H1 (cell line): ENCODE data around the gene FRMD6. TPM values are rescaled to one million over a fixed set of nuclear protein-coding genes. Genes with fewer than 3 reads are reported as not detected.

Experiments
- CTCF ChIA-PET: fragments of 300-600 bp; sonication (Branson Sonifier 250); formaldehyde crosslinking; loops from one replicate; lab custom pipeline; 2021; ENCODE audit not compliant: partially characterized antibody; lab: Charles Lee
- POLR2A ChIA-PET: fragments of 300-600 bp; sonication (Branson Sonifier 250); formaldehyde crosslinking; loops from one replicate; lab custom pipeline; 2021; ENCODE audit warnings: inconsistent platforms; ENCODE audit not compliant: partially characterized antibody; lab: Charles Lee
- DNase-seq, 2 experiments: peaks; one replicate each; pipeline versions ENCODE4 v3.0.0 to v3.0.0-alpha.2; 2010 to 2022; ENCODE audit warnings: low spot score in 2 of 2, low read depth in 1 of 2, mixed read lengths in 1 of 2
- FAIRE-seq: peaks from 2 replicates; lab custom pipeline; 2011; peaks lifted over from hg19 to GRCh38; lab: Jason Lieb, UNC
- H2AFZ ChIP-seq: 2 replicates; pipeline ENCODE4 v1.8.1; 2012; ENCODE audit warnings: low read length, inconsistent platforms
- H2AK5ac ChIP-seq: 2 replicates; pipeline ENCODE4 v1.6.1; 2013; ENCODE audit warnings: low read depth, low read length
- H2BK120ac ChIP-seq: replicated peaks from 2 replicates; pipeline ENCODE3; 2013; ENCODE audit warnings: low read depth, low read length, inconsistent platforms
- H2BK12ac ChIP-seq: 2 replicates; pipeline ENCODE4 v1.6.1; 2013; ENCODE audit warnings: low read depth, low read length
- H2BK15ac ChIP-seq: 2 replicates; pipeline ENCODE4 v1.6.1; 2013; ENCODE audit warnings: low read length
- H2BK20ac ChIP-seq: 2 replicates; pipeline ENCODE4 v1.6.1; 2013; ENCODE audit warnings: low read length
- H2BK5ac ChIP-seq: 2 replicates; pipeline ENCODE4 v1.6.1; 2013; ENCODE audit warnings: low read depth, low read length
- H3K14ac ChIP-seq: 2 replicates; pipeline ENCODE4 v1.6.1; 2013; ENCODE audit warnings: inconsistent platforms; ENCODE audit not compliant: insufficient read length
- H3K18ac ChIP-seq: 2 replicates; pipeline ENCODE4 v1.6.1; 2013; ENCODE audit warnings: low read length; ENCODE audit errors: extremely low read depth
- H3K23ac ChIP-seq: 2 replicates; pipeline ENCODE4 v1.6.1; 2013; ENCODE audit warnings: inconsistent platforms; ENCODE audit not compliant: insufficient read length
- H3K23me2 ChIP-seq: 2 replicates; pipeline ENCODE4 v1.6.1; 2013; ENCODE audit warnings: low read depth, low read length
- H3K27ac ChIP-seq: 2 replicates; pipeline ENCODE4 v1.6.1; 2011; ENCODE audit warnings: low read depth, low read length, inconsistent platforms
- H3K27me3 ChIP-seq, 4 experiments: replicated peaks in 1 of 4; 1 replicate in 1 of 4; 2 replicates in 3 of 4; pipeline versions ENCODE4 v1.6.1 to v1.8.1; 2011 to 2013; ENCODE audit warnings: low read length in 3 of 4, mild to moderate bottlenecking in 3 of 4, inconsistent platforms in 2 of 4, mixed read lengths in 2 of 4, moderate library complexity in 1 of 4; ENCODE audit not compliant: control insufficient read depth in 3 of 4, insufficient read depth in 3 of 4; ENCODE audit errors: extremely low read depth in 1 of 4
- H3K36me3 ChIP-seq, 4 experiments: 2 replicates each; pipeline versions ENCODE4 v1.6.1 to v1.8.1; 2011 to 2013; ENCODE audit warnings: mild to moderate bottlenecking in 4 of 4, low read length in 3 of 4, moderate library complexity in 2 of 4, control low read depth in 1 of 4, inconsistent platforms in 1 of 4; ENCODE audit not compliant: insufficient read depth in 4 of 4, control insufficient read depth in 2 of 4
- H3K4ac ChIP-seq: replicated peaks from 2 replicates; pipeline ENCODE3; 2013; ENCODE audit warnings: low read length, low read depth, mixed read lengths, inconsistent platforms; ENCODE audit not compliant: insufficient read length
- H3K4me1 ChIP-seq, 4 experiments: replicated peaks in 1 of 4; 1 replicate in 1 of 4; 2 replicates in 3 of 4; pipeline versions ENCODE4 v1.6.1 to v1.8.1; 2011 to 2013; ENCODE audit warnings: low read length in 3 of 4, inconsistent platforms in 2 of 4, mixed read lengths in 1 of 4; ENCODE audit not compliant: insufficient read depth in 4 of 4, control insufficient read depth in 3 of 4
- H3K4me2 ChIP-seq, 2 experiments: 2 replicates each; pipeline versions ENCODE4 v1.6.1 to v1.8.1; 2011 to 2013; ENCODE audit warnings: low read depth in 2 of 2, low read length in 2 of 2, control low read depth in 1 of 2, inconsistent platforms in 1 of 2, mild to moderate bottlenecking in 1 of 2; ENCODE audit not compliant: insufficient read depth in 1 of 2
- H3K4me3 ChIP-seq, 4 experiments: fragments of 200-600, 300-600 bp in 1 of 4; sonication (generic), shearing (Covaris generic), sonication (Bioruptor Twin) in 1 of 4; 2 replicates each; pipeline versions ENCODE4 v1.5.1 to v1.8.1; 2011 to 2016; ENCODE audit warnings: low read length in 4 of 4, low read depth in 3 of 4, control low read depth in 2 of 4, inconsistent platforms in 2 of 4, mild to moderate bottlenecking in 2 of 4, mixed read lengths in 1 of 4, moderate library complexity in 1 of 4; ENCODE audit not compliant: insufficient read depth in 2 of 4; ENCODE audit errors: extremely low read depth in 1 of 4
- H3K56ac ChIP-seq: replicated peaks from 2 replicates; pipeline ENCODE3; 2013; ENCODE audit warnings: low read depth, mild to moderate bottlenecking, mixed read lengths, low read length, inconsistent platforms; ENCODE audit not compliant: insufficient read length
- H3K79me1 ChIP-seq: 2 replicates; pipeline ENCODE4 v1.6.1; 2013; ENCODE audit warnings: low read depth, low read length, control low read depth
- H3K79me2 ChIP-seq, 2 experiments: 2 replicates each; pipeline versions ENCODE4 v1.6.1 to v1.8.1; 2012 to 2013; ENCODE audit warnings: low read length in 2 of 2, mild to moderate bottlenecking in 2 of 2, inconsistent platforms in 1 of 2; ENCODE audit not compliant: insufficient read depth in 2 of 2, control insufficient read depth in 1 of 2
- H3K9ac ChIP-seq, 4 experiments: replicated peaks in 1 of 4; 1 replicate in 1 of 4; 2 replicates in 3 of 4; pipeline versions ENCODE4 v1.6.1 to v1.8.1; 2011 to 2013; ENCODE audit warnings: low read depth in 3 of 4, low read length in 3 of 4, control low read depth in 2 of 4, mild to moderate bottlenecking in 2 of 4, moderate library complexity in 2 of 4, inconsistent platforms in 1 of 4; ENCODE audit errors: extremely low read depth in 1 of 4
- H3K9me3 ChIP-seq, 2 experiments: 2 replicates each; pipeline versions ENCODE4 v1.6.1 to v1.8.1; 2012 to 2013; ENCODE audit warnings: mild to moderate bottlenecking in 2 of 2, moderate library complexity in 2 of 2, control low read depth in 1 of 2, inconsistent platforms in 1 of 2, low read depth in 1 of 2, low read length in 1 of 2, mixed read lengths in 1 of 2; ENCODE audit not compliant: insufficient read depth in 2 of 2
- H4K20me1 ChIP-seq, 2 experiments: replicated peaks in 1 of 2; 2 replicates each; pipeline versions ENCODE3 to v1.8.1; 2011 to 2013; ENCODE audit warnings: inconsistent platforms in 2 of 2, low read length in 2 of 2, mild to moderate bottlenecking in 1 of 2; ENCODE audit not compliant: insufficient read depth in 2 of 2, control insufficient read depth in 1 of 2
- H4K5ac ChIP-seq: 2 replicates; pipeline ENCODE4 v1.6.1; 2013; ENCODE audit warnings: low read length, low read depth, mixed read lengths, inconsistent platforms; ENCODE audit not compliant: insufficient read length
- H4K8ac ChIP-seq: 2 replicates; pipeline ENCODE4 v1.8.0; 2013; ENCODE audit warnings: mild to moderate bottlenecking, moderate library complexity, low read length, inconsistent platforms; ENCODE audit not compliant: insufficient read depth; ENCODE audit errors: extremely low read depth
- H4K91ac ChIP-seq: replicated peaks from 2 replicates; pipeline ENCODE3; 2013; ENCODE audit warnings: low read length, mixed read lengths, inconsistent platforms; ENCODE audit not compliant: insufficient read length
- BCL11A ChIP-seq, 2 experiments: IDR thresholded peaks; one replicate each; pipeline ENCODE4 v1.6.1; 2011; ENCODE audit warnings: low read depth in 2 of 2, low read length in 2 of 2, mild to moderate bottlenecking in 2 of 2
- KDM4A ChIP-seq: IDR thresholded peaks from one replicate; pipeline ENCODE4 v1.7.1; 2012; ENCODE audit warnings: low read depth, mild to moderate bottlenecking, moderate library complexity, low read length, inconsistent platforms; ENCODE audit not compliant: severe bottlenecking
- POU5F1 ChIP-seq: IDR thresholded peaks from 2 replicates; pipeline ENCODE4 v1.6.1; 2011; ENCODE audit warnings: low read depth, mild to moderate bottlenecking, low read length, moderate library complexity
- RAD21 ChIP-seq, 2 experiments: IDR thresholded peaks in 1 of 2; conservative IDR thresholded peaks in 1 of 2; 2 replicates each; pipeline ENCODE4 v1.6.1; 2011; ENCODE audit warnings: low read depth in 2 of 2, low read length in 2 of 2, improper control_type of control experiment in 1 of 2, inconsistent platforms in 1 of 2, mild to moderate bottlenecking in 1 of 2, moderate library complexity in 1 of 2
- SAP30 ChIP-seq: fragments of 300-600 bp; sonication (generic); IDR thresholded peaks from 2 replicates; pipeline ENCODE4 v1.7.1; 2012; ENCODE audit warnings: low read length, moderate library complexity, mild to moderate bottlenecking, inconsistent platforms; ENCODE audit not compliant: insufficient read depth, insufficient replicate concordance
- WGBS, 2 experiments: shearing (Covaris generic) in 1 of 2; methylation state at CpG; one replicate each; pipeline versions ENCODE4 v1.1.6 to v1.1.7; 2013 to 2015; ENCODE audit warnings: low lambda C conversion rate in 2 of 2, mixed read lengths in 2 of 2, inconsistent platforms in 1 of 2, low coverage in 1 of 2, missing lambda C conversion rate in 1 of 2; ENCODE audit not compliant: insufficient replicate concordance in 2 of 2, insufficient coverage in 1 of 2, insufficient read length in 1 of 2; ENCODE audit errors: extremely low coverage in 1 of 2, missing lambda C conversion rate in 1 of 2; 5-methylcytosine and 5-hydroxymethylcytosine counted together
- polyA plus RNA-seq, 7 experiments: library from polyadenylated mRNA; depleted of rRNA in 3 of 7; stranded (reverse) in 5 of 7; unstranded in 2 of 7; fragments of >200 nt in 5 of 7; fragments of 200-250 nt in 2 of 7; gene quantifications; 1 replicate in 5 of 7; 2 replicates in 1 of 7; 4 replicates in 1 of 7; pipeline versions ENCODE4 v1.2.1 to v1.2.3, GENCODE V29; 2011 to 2013; ENCODE audit warnings: missing spikeins in 2 of 7, mixed read lengths in 2 of 7
- total RNA-seq: library from RNA; stranded (reverse); fragmentation: NEBNext Ultra II Directional; extraction: Animal tissue kit (Norgen Biotek cat#: 25700); gene quantifications from 2 replicates; pipeline ENCODE4 v1.2.1, GENCODE V29; 2021

The FRMD6 gene
- total and polyA plus RNA-seq, 2 of the 8 experiments (the other 6 are each of a cell fraction or from before 2014, with no cell fraction given) = 5.4 to 23.7 TPM

- H3K27me3 ChIP-seq = no peaks in the 10 kb centered on the region
- DNase-seq (no peak), FAIRE-seq (no peak)
- H2BK120ac ChIP-seq = no peak overlapping the region
- peak overlapping the region; percentile 41; the same call in 1 of the 2 replicates for H2BK20ac ChIP-seq
- peak overlapping the region; percentile 83; the same call in 1 of the 2 replicates for H2AK5ac ChIP-seq
- H4K91ac ChIP-seq = no peak overlapping the region
- H3K79me1 ChIP-seq = peaks cover 3% of the 10 kb centered on the region
- H3K23ac ChIP-seq = no peak overlapping the region
- no peak overlapping the region for H3K56ac ChIP-seq
- H3K14ac ChIP-seq = no peak overlapping the region
- no peaks in the 10 kb centered on the region; a peak in 2 of 8 replicates for H3K36me3 ChIP-seq
- H2BK15ac ChIP-seq = peak overlapping the region; percentile 50; the same call in 1 of the 2 replicates
- H3K9ac ChIP-seq = no peak overlapping the region
- peak overlapping the region; percentile 15 to 32; a peak in 3 of 4 replicates for H3K4me2 ChIP-seq
- ChIA-PET POLR2A (no interaction called here), CTCF (interaction anchor here (0.6 to 1.2 kb wide), 2 partner anchors 39 to 383 kb away, joined by 3 read pairs; no protein-coding TSS in a partner anchor)
- H3K23me2 ChIP-seq = no peaks in the 10 kb centered on the region
- H3K79me2 ChIP-seq = peaks cover 0 to 22% of the 10 kb centered on the region in 2 experiments; a peak in 3 of 4 replicates
- no peak overlapping the region for H3K4ac ChIP-seq
- WGBS, 2 experiments = 91% methylated on average over 2 of the region's 2 CpGs; no CpG with 5 or more reads in 1 of the 2 experiments
- 0 out of 2 replicates have a peak overlapping the region, but pooled peaks have one; percentile 22 for H3K18ac ChIP-seq
- no peaks in the 10 kb centered on the region for H4K20me1 ChIP-seq
- H3K27ac ChIP-seq = no peak overlapping the region
- 0 out of 2 replicates have a peak overlapping the region, but pooled peaks have one; percentile 21 for H2BK5ac ChIP-seq
- H3K4me3 ChIP-seq = no peak overlapping the region
- no peaks in the 10 kb centered on the region; a peak in 1 of 4 replicates for H3K9me3 ChIP-seq
- TF ChIP-seq POU5F1 = no peak
- TF ChIP-seq BCL11A (IDR thresholded peaks at IDR 0.05; ENCODE audit: low read depth in 2 of 2, low read length in 2 of 2) = no peak
- TF ChIP-seq SAP30 = no peak
- TF ChIP-seq RAD21 (IDR thresholded peaks at IDR 0.05 in 1 of 2, conservative IDR thresholded peaks at IDR 0.05 in 1 of 2; ENCODE audit: low read depth in 2 of 2, low read length in 2 of 2) = no peak
- TF ChIP-seq KDM4A = no peak
- H4K5ac ChIP-seq = no peak overlapping the region
- no peak overlapping the region for H2AFZ ChIP-seq
- H4K8ac ChIP-seq = peak overlapping the region; percentile 65; the same call in 1 of the 2 replicates
- H3K4me1 ChIP-seq = peaks cover 0 to 4% (median 1%) of the 10 kb centered on the region in 4 experiments; a peak in 4 of 7 replicates
- H2BK12ac ChIP-seq = no peak overlapping the region; the same call in 1 of the 2 replicates
These were observed 9.0 kb downstream of the FRMD6 start for GRCh38 chr14:51660741-51661140.
